Common myeloid progenitor, CD34-positive (primary cell): ENCODE results near the gene BRSK2.

Experiments used
- CTCF ChIA-PET: fragments of 350-600 bp; sonication (Branson Sonifier 250); formaldehyde crosslinking; loops from one replicate; lab custom pipeline; 2021; ENCODE audit warnings: antibody characterized with exemption; lab: Charles Lee
- POLR2A ChIA-PET: fragments of 350-600 bp; sonication (Branson Sonifier 250); formaldehyde crosslinking; loops from one replicate; lab custom pipeline; 2021; ENCODE audit warnings: antibody characterized with exemption; lab: Charles Lee
- DNase-seq, 3 donors: peaks; one replicate each; pipeline versions ENCODE4 v3.0.0 to v3.0.0-alpha.2; 2013
- H3K27ac ChIP-seq, 2 experiments: 1 replicate in 1 of 2; 2 replicates in 1 of 2; pipeline ENCODE4 v1.7.0; 2013; ENCODE audit warnings: inconsistent platforms in 2 of 2, low read length in 2 of 2, mild to moderate bottlenecking in 2 of 2, low read depth in 1 of 2, moderate library complexity in 1 of 2; ENCODE audit not compliant: severe bottlenecking in 2 of 2, insufficient read depth in 1 of 2, poor library complexity in 1 of 2
- H3K27me3 ChIP-seq, 5 experiments: replicated peaks in 2 of 5; 1 replicate in 3 of 5; 2 replicates in 2 of 5; pipeline versions ENCODE4 v1.6.1 to v1.7.0; 2013; ENCODE audit warnings: low read length in 4 of 5, mild to moderate bottlenecking in 2 of 5, moderate library complexity in 2 of 5, inconsistent platforms in 1 of 5; ENCODE audit not compliant: insufficient read depth in 5 of 5, control insufficient read depth in 4 of 5
- H3K36me3 ChIP-seq, 4 experiments: 1 replicate in 2 of 4; 2 replicates in 2 of 4; pipeline versions ENCODE4 v1.6.1 to v1.7.0; 2013; ENCODE audit warnings: low read length in 3 of 4, control low read depth in 1 of 4, mild to moderate bottlenecking in 1 of 4; ENCODE audit not compliant: control insufficient read depth in 4 of 4, insufficient read depth in 4 of 4
- H3K4me1 ChIP-seq, 4 experiments: 1 replicate in 3 of 4; 2 replicates in 1 of 4; pipeline versions ENCODE4 v1.6.1 to v1.7.1; 2013; ENCODE audit warnings: low read length in 3 of 4, mild to moderate bottlenecking in 3 of 4, control low read depth in 1 of 4, inconsistent platforms in 1 of 4, moderate library complexity in 1 of 4; ENCODE audit not compliant: control insufficient read depth in 4 of 4, insufficient read depth in 4 of 4; ENCODE audit errors: control extremely low read depth in 1 of 4
- H3K4me3 ChIP-seq, 7 experiments: 1 replicate in 4 of 7; 2 replicates in 3 of 7; pipeline versions ENCODE4 v1.5.1 to v1.7.0; 2013; ENCODE audit warnings: mild to moderate bottlenecking in 7 of 7, low read length in 6 of 7, moderate library complexity in 6 of 7, inconsistent platforms in 2 of 7, low read depth in 2 of 7, control low read depth in 1 of 7; ENCODE audit not compliant: insufficient read depth in 4 of 7, control insufficient read depth in 1 of 7; ENCODE audit errors: extremely low read depth in 1 of 7
- H3K9me3 ChIP-seq, 5 experiments: 1 replicate in 4 of 5; 2 replicates in 1 of 5; pipeline versions ENCODE4 v1.6.1 to v1.7.1; 2013; ENCODE audit warnings: low read length in 4 of 5, mild to moderate bottlenecking in 2 of 5, inconsistent platforms in 1 of 5, low read depth in 1 of 5, moderate library complexity in 1 of 5; ENCODE audit not compliant: control insufficient read depth in 4 of 5, insufficient read depth in 2 of 5; ENCODE audit errors: control extremely low read depth in 1 of 5
- WGBS: methylation state at CpG from one replicate; pipeline ENCODE4 v1.1.5; 2013; ENCODE audit not compliant: insufficient coverage; 5-methylcytosine and 5-hydroxymethylcytosine counted together

BRSK2 gene

DNA sequence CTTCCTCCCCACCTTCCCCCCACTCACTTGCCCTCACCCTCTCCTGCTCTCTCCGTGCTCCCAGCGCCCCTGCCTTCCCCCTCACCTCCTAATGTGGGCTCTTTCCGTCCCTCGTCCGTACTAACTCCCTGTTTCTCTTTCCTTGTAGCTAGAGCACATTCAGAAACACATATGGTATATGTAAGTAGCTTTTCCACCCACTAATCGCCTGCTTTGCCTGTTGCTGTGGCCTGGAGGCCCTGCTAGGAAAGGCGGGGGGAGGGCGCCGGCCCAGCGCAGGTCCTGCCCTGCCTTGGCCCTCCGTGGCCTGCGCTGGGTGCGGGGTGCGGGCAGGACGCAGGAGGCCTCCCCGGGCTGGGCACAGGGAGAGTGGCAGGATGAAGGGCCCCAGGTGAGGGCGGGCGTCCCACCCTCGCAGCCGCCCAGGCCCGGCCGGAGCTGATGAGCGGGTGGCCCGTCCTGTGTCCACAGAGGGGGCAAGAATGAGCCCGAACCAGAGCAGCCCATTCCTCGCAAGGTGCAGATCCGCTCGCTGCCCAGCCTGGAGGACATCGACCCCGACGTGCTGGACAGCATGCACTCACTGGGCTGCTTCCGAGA is 55.2 kb downstream of the BRSK2 start:
- H3K27ac ChIP-seq, result no peak overlapping the region
- WGBS, result 95% methylated on average over 15 of the region's 32 CpGs
- H3K4me3 ChIP-seq, result no peak overlapping the region
- H3K4me1 ChIP-seq, result peaks cover 0 to 4% (median 2%) of the 10 kb centered on the region in 4 experiments
- ChIA-PET POLR2A (no interaction called here), CTCF (no interaction called here)
- H3K36me3 ChIP-seq, result no peaks in the 10 kb centered on the region
- H3K27me3 ChIP-seq, result no peaks in the 10 kb centered on the region
- DNase-seq, result no peak
- no peaks in the 10 kb centered on the region for H3K9me3 ChIP-seq

DNA sequence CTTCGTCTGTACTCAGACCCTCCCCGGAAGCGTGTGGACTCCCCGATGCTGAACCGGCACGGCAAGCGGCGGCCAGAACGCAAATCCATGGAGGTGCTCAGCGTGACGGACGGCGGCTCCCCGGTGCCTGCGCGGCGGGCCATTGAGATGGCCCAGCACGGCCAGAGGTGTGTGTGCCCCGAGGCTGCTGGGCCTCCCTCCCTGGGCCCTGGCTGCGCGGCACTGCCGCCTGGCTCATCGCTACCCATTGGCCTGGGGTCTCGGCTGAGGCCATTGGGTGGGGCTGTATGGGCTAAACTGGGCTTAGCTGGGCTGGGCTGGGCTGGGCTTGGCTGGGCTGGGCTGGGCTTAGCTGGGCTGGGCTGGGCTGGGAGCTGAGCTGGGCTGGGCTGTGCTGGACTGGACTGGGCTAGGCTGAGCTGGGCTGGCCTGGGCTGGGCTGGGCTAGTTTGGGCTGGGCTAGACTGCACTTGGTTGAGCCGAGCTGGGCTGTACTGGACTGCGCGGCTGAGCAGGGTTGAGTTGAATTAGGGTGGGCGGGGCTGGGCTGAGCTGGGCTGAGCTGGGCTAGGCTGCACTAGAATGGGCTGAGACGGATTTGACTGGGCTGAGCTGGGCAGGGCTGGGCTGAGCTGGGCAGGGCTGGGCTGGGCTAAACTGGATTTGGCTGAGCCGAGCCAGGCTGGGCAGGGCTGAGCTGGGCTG is 56.2 kb downstream of the BRSK2 start:
- Histone ChIP-seq H3K4me3 (no peak overlapping the region), H3K27me3 (no peaks in the 10 kb centered on the region), H3K36me3 (peaks cover 0 to 2% (median 0%) of the 10 kb centered on the region in 4 experiments), H3K9me3 (no peaks in the 10 kb centered on the region), H3K27ac (no peak overlapping the region), H3K4me1 (peaks cover 0 to 4% (median 2%) of the 10 kb centered on the region in 4 experiments)
- ChIA-PET POLR2A (interaction anchor here (0.6 kb wide), 1 partner anchor 76 kb away, joined by 3 read pairs; no protein-coding TSS in a partner anchor), CTCF (no interaction called here)
- 97% methylated on average over 23 of the region's 30 CpGs for WGBS
- no peak for DNase-seq

DNA sequence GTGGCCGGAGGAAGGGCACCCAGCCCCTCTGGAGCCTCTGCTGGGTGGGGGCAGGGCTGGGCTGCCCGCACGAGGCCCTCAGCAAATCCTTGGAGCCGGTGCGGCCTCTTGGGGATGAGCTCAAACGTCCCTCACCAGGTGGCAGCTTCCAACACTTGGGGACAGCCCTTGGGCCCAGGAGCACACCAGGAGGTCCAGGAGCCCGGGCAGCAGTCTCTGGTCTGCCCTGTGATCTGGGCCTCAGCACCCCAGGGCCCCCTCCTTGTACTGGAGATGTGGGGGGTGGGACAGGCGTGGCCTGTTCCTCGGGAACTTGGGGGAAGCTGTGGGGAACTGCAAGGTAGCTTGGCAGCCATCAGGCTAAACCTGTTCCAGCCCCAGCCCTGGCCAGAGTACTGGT is 56.9 kb downstream of the BRSK2 start:
- Histone ChIP-seq H3K27me3 (no peaks in the 10 kb centered on the region), H3K4me3 (no peak overlapping the region), H3K36me3 (peaks cover 0 to 2% (median 0%) of the 10 kb centered on the region in 4 experiments), H3K9me3 (no peaks in the 10 kb centered on the region), H3K4me1 (peaks cover 0 to 4% (median 2%) of the 10 kb centered on the region in 4 experiments), H3K27ac (no peak overlapping the region)
- POLR2A ChIA-PET, result interaction anchor here (0.6 kb wide), 1 partner anchor 76 kb away, joined by 3 read pairs; no protein-coding TSS in a partner anchor
- WGBS, result 89% methylated on average over 8 of the region's 9 CpGs
- CTCF ChIA-PET, result no interaction called here
- no peak for DNase-seq

DNA sequence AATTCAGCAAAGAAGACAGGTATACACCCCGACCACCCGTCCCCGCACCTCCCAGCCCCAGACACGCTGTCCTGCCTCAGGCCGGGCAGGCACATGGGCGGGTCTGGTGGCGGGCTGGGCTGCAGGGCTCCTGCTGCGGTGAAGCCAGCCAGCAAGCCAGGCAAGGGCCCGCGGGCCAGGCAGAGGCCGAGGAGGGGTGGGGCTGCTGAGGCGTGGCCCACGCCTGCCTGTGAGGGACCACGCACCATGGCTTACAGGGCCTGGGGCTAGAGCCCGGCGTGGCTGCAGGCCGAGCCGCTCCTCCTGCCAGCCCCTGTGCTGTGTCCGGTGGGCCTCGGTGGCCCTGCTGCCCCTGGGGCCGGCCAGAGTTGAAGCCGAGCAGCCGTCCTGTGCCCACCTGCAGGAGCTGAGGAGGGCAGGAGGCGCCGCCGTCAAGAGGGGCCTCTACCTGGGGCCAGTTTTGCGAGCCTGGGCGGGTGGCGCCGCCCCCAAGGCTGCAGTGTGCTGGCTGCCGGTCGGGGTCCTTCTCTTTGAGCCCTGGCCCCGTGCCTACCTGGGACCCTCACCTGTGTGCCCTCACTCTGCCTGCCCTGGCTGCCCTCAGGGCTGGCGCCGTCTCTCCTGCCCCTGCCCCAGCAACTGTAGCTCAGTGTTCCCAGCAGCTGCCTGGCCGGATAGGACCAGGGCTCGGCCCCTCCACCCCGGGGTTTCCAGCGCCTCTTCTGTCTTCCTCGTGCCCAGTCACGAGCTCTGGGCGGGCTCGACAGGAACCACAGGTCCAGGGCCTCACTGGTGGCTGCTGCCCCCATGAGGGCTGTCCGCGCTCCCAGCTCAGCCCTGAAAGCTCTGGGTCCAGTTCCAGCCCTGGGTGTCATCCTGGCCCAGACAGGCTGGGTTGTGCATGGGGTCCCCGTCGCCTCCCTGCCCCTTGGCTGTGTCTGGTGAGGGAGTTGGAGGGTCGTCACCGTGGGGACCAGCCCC is 58.4 kb downstream of the BRSK2 start:
- 84% methylated on average over 37 of the region's 49 CpGs for WGBS
- H3K4me1 ChIP-seq, result peaks cover 0 to 6% (median 2%) of the 10 kb centered on the region in 4 experiments
- peaks cover 0 to 2% (median 0%) of the 10 kb centered on the region in 4 experiments for H3K36me3 ChIP-seq
- ChIA-PET POLR2A (interaction anchor here (0.6 kb wide), 1 partner anchor 10 kb away, joined by 3 read pairs; no protein-coding TSS in a partner anchor), CTCF (no interaction called here)
- no peak overlapping the region for H3K27ac ChIP-seq
- H3K4me3 ChIP-seq, result no peak overlapping the region
- no peaks in the 10 kb centered on the region for H3K9me3 ChIP-seq
- H3K27me3 ChIP-seq, result peaks cover 0 to 2% (median 0%) of the 10 kb centered on the region in 5 experiments
- no peak for DNase-seq

DNA sequence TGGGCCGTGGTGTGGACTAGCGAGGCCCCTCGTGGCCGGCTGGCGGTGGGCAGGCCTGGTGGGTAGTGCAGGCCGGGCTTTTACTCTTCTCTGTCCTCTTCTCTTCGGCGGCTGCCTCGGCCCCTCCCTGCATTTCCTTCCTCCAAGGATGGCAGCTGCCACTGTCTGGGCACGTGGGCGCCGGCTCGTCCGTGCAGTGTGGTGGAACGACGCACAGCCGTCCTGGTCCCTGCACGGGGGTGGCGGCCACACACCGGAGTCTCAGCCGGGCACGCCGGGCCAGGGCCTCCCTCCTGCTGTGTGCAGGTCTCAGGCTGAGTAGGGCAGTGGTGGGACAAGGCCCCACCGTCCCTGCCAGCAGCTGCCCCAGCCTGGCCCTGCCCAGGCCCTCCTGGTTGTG is 59.1 kb downstream of the BRSK2 start:
- H3K27me3 ChIP-seq, result peaks cover 0 to 3% (median 0%) of the 10 kb centered on the region in 5 experiments
- H3K9me3 ChIP-seq, result no peaks in the 10 kb centered on the region
- CTCF ChIA-PET, result no interaction called here
- POLR2A ChIA-PET, result no interaction called here
- H3K36me3 ChIP-seq, result peaks cover 0 to 2% (median 0%) of the 10 kb centered on the region in 4 experiments
- 35% methylated on average over 23 of the region's 24 CpGs for WGBS
- H3K27ac ChIP-seq, result no peak overlapping the region
- DNase-seq, result peak in 1 of 3 donors; percentile 9
- H3K4me3 ChIP-seq, result no peak overlapping the region
- peaks cover 0 to 6% (median 2%) of the 10 kb centered on the region in 4 experiments for H3K4me1 ChIP-seq

DNA sequence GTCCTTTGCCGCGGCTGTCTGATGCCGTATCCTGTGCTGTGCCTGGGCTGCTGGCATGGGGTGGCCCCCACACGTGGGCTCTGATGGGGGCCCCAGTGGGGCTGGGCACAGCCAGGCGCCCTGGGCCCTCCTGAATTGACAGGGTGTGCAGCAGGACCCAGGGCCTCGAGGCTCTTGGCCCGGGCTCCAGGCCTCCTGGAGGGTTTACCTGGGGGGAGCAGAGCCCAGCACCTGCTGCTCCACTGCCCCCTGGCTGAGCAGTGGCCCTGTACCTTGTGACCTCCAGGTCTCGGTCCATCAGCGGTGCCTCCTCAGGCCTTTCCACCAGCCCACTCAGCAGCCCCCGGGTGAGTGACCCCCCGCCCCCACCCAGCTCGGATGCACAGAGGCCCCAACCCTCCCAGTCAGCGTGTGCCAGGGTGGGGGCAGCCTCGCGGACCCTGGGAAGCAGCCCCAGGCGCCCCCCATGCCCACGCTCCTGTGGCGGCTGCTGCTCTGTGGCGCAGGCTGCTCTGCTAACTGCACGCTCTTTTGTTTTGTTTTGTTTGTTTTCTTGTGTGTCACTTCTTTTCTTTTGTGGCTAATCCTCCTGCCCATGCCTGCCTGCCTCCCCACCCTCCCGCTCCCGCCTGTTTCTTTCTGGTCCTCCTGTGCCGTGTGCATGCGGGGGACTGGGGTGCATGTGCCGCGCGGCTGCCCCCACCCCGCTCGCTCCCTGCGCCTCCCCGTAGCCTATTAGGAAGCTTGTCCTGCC is 59.9 kb downstream of the BRSK2 start:
- POLR2A ChIA-PET, result no interaction called here
- Histone ChIP-seq H3K4me3 (no peak overlapping the region), H3K27me3 (peaks cover 0 to 3% (median 0%) of the 10 kb centered on the region in 5 experiments), H3K27ac (no peak overlapping the region), H3K4me1 (peaks cover 0 to 6% (median 2%) of the 10 kb centered on the region in 4 experiments), H3K9me3 (no peaks in the 10 kb centered on the region), H3K36me3 (peaks cover 0 to 2% (median 0%) of the 10 kb centered on the region in 4 experiments)
- DNase-seq, result no peak
- CTCF ChIA-PET, result no interaction called here
- 86% methylated on average over 18 of the region's 31 CpGs for WGBS
